GM21367 (cell line): ENCODE results near the gene ZNF710.

Source experiments
- ATAC-seq: cut with Tn5 transposase; IDR thresholded peaks from one replicate; pipeline ENCODE4 v1.9.1; 2021; ENCODE audit not compliant: unreplicated experiment

ZNF710 gene

GRCh38 chr15:89993349-89993748 lies 7.8 kb upstream of the ZNF710 start:
- ATAC-seq = no peak

DNA sequence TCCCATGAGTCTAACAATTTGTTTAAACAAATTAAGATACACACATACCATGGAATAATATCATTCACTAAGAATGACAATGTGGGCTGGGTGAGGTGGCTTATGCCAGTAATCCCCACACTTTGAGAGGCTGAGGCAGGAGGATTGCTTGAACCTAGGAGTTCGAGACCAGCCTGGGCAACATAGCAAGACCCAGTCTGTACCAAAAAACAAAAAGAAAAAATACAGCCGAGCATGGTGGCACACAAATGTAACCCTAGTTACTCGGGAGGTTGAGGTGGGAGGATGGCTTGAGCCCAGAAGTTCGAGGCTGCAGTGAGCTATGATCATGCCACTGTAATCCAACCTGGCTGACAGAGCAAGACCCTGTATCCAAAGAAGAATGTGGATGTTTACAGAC lies 4.0 kb upstream of the ZNF710 start:
- ATAC-seq = no peak

DNA sequence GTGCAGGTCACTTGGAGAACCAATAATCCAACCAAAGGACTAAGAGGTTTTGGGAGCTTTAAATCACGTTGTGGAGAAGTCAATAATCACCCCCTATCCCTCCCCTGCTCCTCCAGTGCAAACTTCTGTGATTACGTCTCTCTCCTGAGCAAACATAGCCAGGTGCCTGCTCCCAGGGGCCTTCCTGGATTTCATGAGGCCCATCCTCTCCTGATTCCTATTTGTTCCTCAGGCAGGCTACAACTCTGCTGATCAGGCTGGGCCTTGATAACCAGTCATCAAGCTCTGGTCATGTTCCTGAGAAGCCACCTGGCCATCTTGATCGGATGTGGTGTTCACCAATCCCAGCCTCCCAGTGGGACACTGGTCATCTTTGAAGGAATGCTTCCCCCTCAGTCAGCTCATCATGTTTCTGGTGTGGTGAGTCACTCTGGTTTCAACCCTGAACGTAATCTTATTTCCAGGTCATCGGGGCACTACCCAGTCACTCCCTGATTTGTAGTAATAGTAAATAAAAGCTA lies 2.9 kb upstream of the ZNF710 start:
- no peak for ATAC-seq

- ATAC-seq = no peak
Measured at GRCh38 chr15:89998923-89999675, 2.0 kb upstream of the ZNF710 start.

GRCh38 chr15:89999676-90000185 lies 1.4 kb upstream of the ZNF710 start:
- ATAC-seq = no peak

DNA sequence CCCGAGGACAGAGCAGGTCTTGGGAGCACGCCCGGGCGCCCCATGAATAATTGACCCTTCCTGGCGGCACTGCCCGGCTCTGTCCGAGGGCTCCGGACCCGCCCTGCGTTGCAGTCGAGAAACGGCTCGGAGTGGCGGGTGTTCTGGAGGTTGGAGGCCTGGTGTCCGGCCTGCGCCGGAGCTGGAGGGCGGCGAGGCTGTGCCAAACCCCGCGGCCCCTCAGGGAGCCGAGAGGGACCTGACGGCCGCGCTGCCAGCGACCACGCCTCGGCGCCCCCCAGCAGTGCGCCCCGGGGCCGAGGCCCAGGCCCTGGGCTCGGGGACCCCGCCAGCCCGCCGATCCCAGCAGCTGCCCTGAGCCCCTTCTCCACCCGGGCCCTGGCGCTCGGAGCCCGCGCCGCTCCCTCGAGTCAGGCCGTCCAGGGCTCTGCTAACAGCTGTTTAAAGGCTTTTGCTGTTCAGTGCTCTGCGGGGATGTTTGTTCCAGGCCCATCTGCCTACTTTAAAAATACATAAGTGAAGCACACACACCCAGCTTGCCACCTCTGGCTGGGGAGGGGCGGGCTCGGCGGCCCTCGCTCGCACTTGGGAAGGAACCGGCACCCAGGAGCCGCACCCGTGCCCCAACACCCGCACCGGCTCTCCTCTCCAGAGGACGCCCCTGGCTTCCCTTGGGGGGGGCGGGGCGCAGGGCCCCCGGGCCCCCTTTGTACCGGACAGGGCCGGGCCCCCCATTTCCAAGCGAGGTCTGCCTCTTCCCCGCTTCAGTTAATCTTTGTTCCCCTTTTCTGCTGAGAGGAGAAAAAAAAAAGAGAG lies 730 bp upstream of the ZNF710 start:
- ATAC-seq = no peak

- ATAC-seq = peak; percentile 38
Measured at GRCh38 chr15:90001683-90002427, 731 bp downstream of the ZNF710 start.

DNA sequence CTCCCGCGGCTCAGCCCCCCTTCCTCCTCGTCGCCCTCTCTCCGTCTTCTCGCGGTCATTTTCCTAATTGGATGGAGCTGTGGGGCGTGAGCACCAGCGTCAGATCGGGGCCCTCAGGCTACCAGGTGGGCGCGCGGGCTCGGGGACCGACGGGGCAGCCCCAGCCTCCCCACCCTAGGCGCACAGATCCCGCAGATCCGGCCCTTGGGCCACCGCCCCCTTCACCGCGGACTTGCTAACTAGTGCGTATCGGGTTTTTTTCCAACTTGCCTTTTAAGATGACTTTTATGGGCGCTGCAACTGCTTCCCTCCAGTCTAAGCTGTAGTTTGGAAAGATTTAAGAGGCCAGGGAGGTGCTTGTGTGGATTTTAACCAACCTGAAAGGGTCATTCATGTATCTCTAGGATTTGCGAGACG lies 1.3 kb downstream of the ZNF710 start:
- peak; percentile 28 for ATAC-seq

DNA sequence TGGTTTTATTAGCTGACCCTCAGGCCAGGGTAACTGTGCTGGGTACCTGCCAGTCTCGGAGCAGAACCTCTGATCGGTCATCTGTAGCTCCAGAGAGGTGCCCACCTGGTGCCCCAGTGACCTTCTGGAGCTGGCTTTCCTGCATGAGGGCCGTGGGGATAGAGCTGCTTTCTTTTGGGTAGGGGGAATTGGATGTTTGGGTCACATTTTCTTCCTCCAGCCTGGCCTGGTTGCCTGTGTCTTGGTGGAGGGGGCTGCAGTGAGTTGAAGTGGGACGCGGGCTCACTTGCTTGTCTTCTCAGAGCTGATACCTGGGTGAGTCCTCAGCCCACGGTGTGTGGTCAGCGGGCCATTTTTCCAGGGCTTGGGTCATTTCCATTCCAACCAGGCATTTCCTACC lies 2.6 kb downstream of the ZNF710 start:
- ATAC-seq = no peak

GRCh38 chr15:90004252-90004651 lies 3.1 kb downstream of the ZNF710 start:
- no peak for ATAC-seq

DNA sequence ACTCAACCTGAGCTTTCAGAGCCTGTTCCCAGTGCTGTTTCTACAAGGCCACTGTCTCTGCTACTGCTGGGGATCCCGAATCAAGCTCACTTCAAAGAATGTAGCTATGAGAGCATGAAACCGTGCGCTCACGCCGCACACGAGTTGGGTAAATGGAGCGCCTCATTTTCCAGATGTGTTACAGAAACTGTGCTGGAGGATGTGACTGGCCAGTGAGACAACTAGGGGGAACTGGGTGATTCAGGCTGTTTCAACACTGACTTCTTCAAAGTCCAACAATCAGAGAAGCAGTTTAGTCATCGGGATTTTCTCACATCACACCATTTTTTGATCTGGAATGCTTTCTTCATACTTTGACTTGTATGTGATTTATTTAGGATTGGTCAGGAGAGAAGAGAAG lies 3.5 kb downstream of the ZNF710 start:
- ATAC-seq = no peak

- ATAC-seq = no peak
Measured at GRCh38 chr15:90006217-90007075, 5.3 kb downstream of the ZNF710 start.

- no peak for ATAC-seq
Measured at GRCh38 chr15:90007076-90007460, 5.9 kb downstream of the ZNF710 start.

DNA sequence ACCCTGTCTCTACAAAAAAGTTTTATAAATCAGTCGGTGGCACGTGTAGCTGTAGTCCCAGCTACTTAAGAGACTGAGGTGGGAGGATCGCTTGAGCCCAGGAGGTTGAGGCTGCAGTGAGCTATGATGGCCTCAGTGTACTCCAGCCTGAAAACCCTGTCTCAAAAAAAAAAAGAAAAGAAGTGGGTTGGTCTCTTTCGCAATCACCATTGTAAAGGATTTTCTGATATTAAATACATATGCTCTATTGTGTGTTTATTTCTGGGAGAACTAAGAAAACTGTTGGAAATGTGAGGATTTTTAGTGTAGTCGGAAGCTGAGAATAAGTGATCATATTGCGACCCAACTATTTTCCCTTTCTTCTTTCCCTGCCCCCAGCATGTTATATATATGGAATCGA lies 7.5 kb downstream of the ZNF710 start:
- no peak for ATAC-seq

DNA sequence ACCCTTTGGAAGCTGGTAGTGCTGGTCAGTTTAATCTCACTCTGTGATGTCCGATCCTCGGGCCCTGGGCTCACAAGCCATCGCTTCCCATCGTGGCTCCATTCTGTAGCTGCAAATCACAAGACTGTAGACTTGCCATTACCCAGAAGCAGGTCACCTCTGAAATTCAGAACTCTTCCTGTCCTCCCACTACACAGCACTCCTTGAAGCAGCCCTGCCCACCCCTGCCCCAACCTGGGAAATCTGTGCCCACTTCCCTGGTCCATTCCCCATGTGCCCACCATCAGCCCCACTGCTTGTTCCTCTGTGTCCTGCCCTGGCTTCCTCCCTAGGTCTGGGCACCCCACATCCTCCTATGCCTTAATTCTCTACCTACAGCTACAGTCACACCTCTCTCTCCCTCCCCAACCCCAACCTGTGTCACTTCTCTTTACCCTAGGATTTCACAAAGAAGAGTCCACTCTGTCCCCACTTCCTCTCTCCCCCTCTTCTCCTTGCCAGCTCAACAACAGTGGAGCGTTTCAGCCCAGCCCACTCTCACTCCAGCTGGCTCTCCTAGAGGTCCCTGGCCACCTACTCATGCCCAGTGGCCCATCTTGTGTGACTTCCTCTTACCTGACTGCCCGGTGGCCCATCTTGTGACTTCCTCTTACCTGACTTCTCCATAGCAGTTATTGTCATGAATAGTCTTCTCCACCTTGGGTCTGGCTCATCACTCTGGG lies 8.3 kb downstream of the ZNF710 start:
- ATAC-seq = no peak

GRCh38 chr15:90011705-90012104 lies 10.6 kb downstream of the ZNF710 start:
- ATAC-seq = no peak

GRCh38 chr15:90013503-90013937 lies 12.4 kb downstream of the ZNF710 start:
- no peak for ATAC-seq

GRCh38 chr15:90015294-90015693 lies 14.2 kb downstream of the ZNF710 start:
- no peak for ATAC-seq

- no peak for ATAC-seq
Measured at GRCh38 chr15:90015749-90016148, 14.6 kb downstream of the ZNF710 start.

GRCh38 chr15:90016721-90017120 lies 15.6 kb downstream of the ZNF710 start:
- ATAC-seq = no peak
